Testis (tissue), 3 donors: ENCODE measurements around the gene RNF182. TPM values are rescaled to one million over a fixed set of nuclear protein-coding genes. Genes with fewer than 3 reads are reported as not detected.

Experiments used
- polyA plus RNA-seq: library from polyadenylated mRNA; stranded (reverse); fragments of 350-450 nt; fragmentation: Illumina TruSeq; extraction: RNeasy Lipid Tissue Mini Kit (QIAGEN cat#74804); gene quantifications from one replicate; pipeline ENCODE4 v1.2.3, GENCODE V29; 2014; ENCODE audit warnings: low read depth, low replicate concordance; ENCODE audit not compliant: insufficient read depth
- total RNA-seq, 2 donors: library from RNA; depleted of rRNA; stranded (reverse); fragments of >200 nt; gene quantifications; one replicate each; pipeline ENCODE4 v1.2.3, GENCODE V29; 2016

Gene RNF182
- total and polyA plus RNA-seq, 3 donors from 2014 or later = 5.8 to 7.2 (median 6.8) TPM

Other genes starting within 250 kb of the RNF182 start
- gene RANBP9, start 213.1 kb upstream of the RNF182 start, total RNA-seq = 100 to 1,000 TPM; 114 to 131 TPM
- gene RANBP9, start 213.1 kb upstream of the RNF182 start, polyA plus RNA-seq = 265 TPM
- 10 to 100 TPM; 12.8 to 18.5 TPM for gene MCUR1, start 110.4 kb upstream of the RNF182 start, total RNA-seq
- gene MCUR1, start 110.4 kb upstream of the RNF182 start, polyA plus RNA-seq = 12.0 TPM
- 1 to 10 TPM; 5.6 to 6.2 TPM for gene CD83, start 192.8 kb downstream of the RNF182 start, total RNA-seq
- 12.2 TPM for gene CD83, start 192.8 kb downstream of the RNF182 start, polyA plus RNA-seq